Dermis lymphatic vessel endothelial cell (primary cell): ENCODE data around the gene SOX14. TPM values are rescaled to one million over a fixed set of nuclear protein-coding genes. Genes with fewer than 3 reads are reported as not detected.

Experiments used
- total RNA-seq: library from RNA; depleted of rRNA; stranded (reverse); fragments of >200 nt; gene quantifications from 2 replicates; pipeline ENCODE4 v1.2.1, GENCODE V29; 2014

SOX14 gene
- not detected in 2 replicates for total RNA-seq

DNA sequence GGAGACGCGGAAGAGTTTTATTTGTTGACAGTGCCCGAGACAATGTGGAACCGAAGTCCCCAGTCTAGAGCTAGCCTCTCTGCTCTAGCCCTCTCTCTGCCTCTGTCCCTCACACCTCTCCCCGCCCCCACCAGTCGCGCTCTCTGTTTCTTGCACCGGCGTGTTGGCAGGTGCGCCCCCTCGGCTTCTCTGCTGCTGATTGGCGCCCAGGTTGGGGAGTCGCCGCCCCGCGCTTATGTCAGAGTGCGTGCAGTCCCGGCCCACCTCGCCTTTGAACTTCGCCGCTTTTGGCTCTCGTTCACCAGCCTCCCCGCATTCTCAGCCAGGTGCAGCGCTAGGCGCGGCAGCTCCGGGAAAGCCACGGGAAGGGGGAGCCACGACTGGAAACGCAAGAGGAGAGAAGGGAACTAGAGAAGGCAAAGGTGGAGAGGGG is at the start of gene SOX14:
SOX14 (plus strand) TSS at position 315 of the 433 bp plus-strand sequence. CDS start 470 bp downstream, outside the sequence.

Other genes with a start within 250 kb of the SOX14 start
- gene CLDN18, start 245.8 kb downstream of the SOX14 start, total RNA-seq = not detected in 2 replicates